ENCODE measurements around the gene ARHGAP8.
"Not testable (repeated sequence)": the region's sequence is repeated elsewhere in the genome, so short reads cannot be mapped to it uniquely, and the experiment has no call there.

ARHGAP8 gene

DNA sequence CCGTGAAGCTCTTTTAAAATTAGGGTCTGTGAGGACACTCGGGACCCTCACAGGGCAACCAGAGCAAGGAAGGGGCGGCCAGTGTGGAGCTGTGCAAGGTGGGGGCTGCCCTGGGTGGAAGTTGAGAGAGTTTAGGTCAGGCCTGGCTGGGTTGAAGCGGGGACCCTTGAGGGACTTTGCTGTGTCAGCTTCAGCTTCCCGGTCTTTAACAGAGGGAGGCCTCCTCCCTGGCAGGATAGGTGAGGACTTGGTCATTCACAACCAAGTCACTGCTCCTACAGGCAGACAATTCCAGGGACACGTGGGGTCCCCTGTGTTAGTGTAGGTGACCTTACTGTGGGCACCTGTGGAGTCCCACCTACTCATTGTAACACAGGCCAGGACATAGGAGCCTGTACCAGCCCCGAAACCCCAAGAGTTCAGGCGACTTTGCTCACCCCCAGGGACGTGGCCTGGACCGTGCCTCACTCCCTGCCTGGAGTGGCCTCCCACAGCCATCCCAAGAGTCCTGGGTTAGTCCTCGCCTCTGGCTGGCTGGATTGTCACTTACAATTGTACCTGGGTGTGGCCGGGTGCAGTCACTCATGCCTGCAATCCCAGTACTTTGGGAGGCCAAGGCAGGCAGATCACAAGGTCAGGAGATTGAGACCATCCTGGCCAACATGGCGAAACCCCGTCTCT is 18.8 kb upstream of the ARHGAP8 start:
- H3K36me3 ChIP-seq (ENCODE audit: control insufficient read depth in 2 of 2, insufficient read depth in 2 of 2, low read length in 2 of 2): no peaks in the 10 kb centered on the region
- H3K27me3 ChIP-seq (ENCODE audit: control insufficient read depth in 1 of 2, insufficient read depth in 2 of 2, low read length in 2 of 2): peaks cover 2 to 14% of the 10 kb centered on the region in 2 donors
- no peak overlapping the region for H3K9ac ChIP-seq (ENCODE audit: low read length in 2 of 2)
- no peak overlapping the region for H3K4me3 ChIP-seq (ENCODE audit: low read length in 2 of 2)
- H3K9me3 ChIP-seq (ENCODE audit: control insufficient read depth in 2 of 2, low read length in 2 of 2): no peaks in the 10 kb centered on the region
- peaks cover 12% of the 10 kb centered on the region for H3K4me1 ChIP-seq (ENCODE audit: control insufficient read depth, insufficient read depth, low read length)
- H3K27ac ChIP-seq (ENCODE audit: low read length): no peak overlapping the region

DNA sequence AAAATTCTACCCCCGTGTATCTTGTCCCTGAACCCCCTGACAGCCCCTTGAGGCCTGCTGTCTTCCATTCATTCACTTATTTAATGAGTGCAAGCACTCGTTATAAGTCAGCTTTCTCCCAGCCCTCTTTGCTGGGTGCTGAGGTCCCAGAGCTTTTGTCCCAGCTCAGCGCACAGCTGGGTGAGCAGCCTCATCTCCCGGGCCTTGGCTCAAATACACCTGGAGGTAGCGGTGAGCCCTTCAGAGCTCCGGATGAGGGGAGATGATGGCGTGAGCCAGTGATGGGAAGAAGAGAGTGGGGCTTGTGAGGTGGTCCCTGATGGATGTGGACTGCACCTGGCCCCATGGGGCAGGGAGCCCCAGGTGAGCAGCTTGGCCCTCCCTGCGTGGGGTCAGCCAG is 18.1 kb upstream of the ARHGAP8 start:
- Histone ChIP-seq H3K9me3 (ENCODE audit: control insufficient read depth in 2 of 2, low read length in 2 of 2) (no peaks in the 10 kb centered on the region), H3K27me3 (ENCODE audit: control insufficient read depth in 1 of 2, insufficient read depth in 2 of 2, low read length in 2 of 2) (peaks cover 4 to 14% of the 10 kb centered on the region in 2 donors), H3K36me3 (ENCODE audit: control insufficient read depth in 2 of 2, insufficient read depth in 2 of 2, low read length in 2 of 2) (no peaks in the 10 kb centered on the region), H3K9ac (ENCODE audit: low read length in 2 of 2) (no peak overlapping the region), H3K4me3 (ENCODE audit: low read length in 2 of 2) (no peak overlapping the region), H3K27ac (ENCODE audit: low read length) (no peak overlapping the region), H3K4me1 (ENCODE audit: control insufficient read depth, insufficient read depth, low read length) (peaks cover 6% of the 10 kb centered on the region)

DNA sequence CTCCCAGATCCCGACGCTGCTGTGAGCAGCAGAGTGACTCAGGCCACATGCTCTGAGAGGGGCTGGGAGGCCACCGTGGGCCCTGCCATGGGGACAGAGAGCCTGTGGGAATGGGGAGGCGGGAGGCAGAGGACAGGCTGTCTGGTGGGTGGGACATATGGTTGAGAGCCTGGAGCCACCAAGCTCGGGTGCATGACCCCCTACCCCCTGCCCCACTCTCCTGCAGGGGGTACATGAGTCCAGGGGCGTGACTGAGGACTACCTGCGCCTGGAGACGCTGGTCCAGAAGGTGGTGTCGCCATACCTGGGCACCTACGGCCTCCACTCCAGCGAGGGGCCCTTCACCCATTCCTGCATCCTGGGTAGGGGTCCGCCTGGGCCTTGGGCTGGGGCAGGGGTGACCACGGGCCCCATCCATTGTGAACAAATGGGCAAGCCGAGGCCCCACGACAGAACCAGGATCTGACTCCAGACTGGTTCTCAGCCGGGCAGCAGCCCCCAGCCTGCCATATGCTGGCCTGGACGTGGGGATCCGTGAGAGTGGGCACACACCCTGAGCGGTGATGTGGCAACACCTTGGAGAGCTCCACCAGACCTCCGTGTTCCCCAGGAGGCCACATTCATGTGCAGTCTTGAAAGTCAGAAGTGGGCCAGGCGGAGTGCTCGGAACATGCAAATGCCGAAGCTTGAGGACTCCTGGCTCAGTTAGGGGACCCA is 17.4 kb upstream of the ARHGAP8 start:
- Histone ChIP-seq H3K9me3 (ENCODE audit: control insufficient read depth in 2 of 2, low read length in 2 of 2) (no peaks in the 10 kb centered on the region), H3K9ac (ENCODE audit: low read length in 2 of 2) (no peak overlapping the region), H3K27me3 (ENCODE audit: control insufficient read depth in 1 of 2, insufficient read depth in 2 of 2, low read length in 2 of 2) (peaks cover 6 to 14% of the 10 kb centered on the region in 2 donors), H3K4me1 (ENCODE audit: control insufficient read depth, insufficient read depth, low read length) (no peaks in the 10 kb centered on the region), H3K27ac (ENCODE audit: low read length) (no peak overlapping the region), H3K4me3 (ENCODE audit: low read length in 2 of 2) (no peak overlapping the region), H3K36me3 (ENCODE audit: control insufficient read depth in 2 of 2, insufficient read depth in 2 of 2, low read length in 2 of 2) (no peaks in the 10 kb centered on the region)

DNA sequence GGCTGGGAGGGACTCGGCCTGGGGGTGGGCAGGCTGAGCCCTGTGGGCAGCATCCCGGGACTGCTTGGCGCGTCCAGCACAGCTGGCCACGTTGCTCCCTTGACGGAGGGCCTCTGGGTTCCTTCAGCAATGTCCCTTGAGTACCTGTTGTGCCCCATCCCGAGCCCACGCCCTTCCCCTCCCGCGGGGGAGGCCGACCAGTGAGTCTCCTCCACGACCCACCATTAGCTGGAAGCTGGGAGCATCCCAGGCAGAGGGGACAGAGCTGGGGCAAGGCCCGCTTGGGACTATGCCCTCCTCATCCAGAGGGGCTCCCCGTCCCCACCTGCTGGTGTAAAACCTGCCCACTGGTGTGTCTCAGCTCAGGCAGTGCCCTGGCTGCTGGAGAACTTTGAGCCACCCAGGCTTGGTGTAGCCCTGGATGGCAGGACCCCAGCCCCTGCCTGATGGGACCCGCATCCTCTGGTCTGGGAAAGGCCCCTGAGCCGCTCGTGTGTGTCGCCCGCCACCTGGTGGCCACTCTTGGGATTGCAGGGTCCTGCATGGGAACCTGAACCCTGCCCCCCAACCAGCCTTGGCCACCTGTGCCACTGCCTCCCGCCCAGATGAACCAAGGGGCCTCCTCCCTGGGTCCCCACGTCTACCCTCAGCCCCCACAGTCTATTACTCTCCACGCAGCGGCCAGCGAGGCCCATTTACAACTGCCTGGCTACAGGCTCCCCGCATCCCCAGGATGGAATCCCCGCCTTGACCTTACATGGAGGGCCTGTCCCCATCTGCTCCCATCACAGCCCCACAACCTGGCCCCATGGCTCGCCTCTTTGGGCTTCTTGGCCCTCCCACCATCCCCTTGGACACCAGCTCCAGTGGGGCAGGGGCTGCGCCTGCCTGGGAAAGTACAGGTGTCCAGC is 16.6 kb upstream of the ARHGAP8 start:
- Histone ChIP-seq H3K27ac (ENCODE audit: low read length) (no peak overlapping the region), H3K27me3 (ENCODE audit: control insufficient read depth in 1 of 2, insufficient read depth in 2 of 2, low read length in 2 of 2) (peaks cover 8 to 14% of the 10 kb centered on the region in 2 donors)

DNA sequence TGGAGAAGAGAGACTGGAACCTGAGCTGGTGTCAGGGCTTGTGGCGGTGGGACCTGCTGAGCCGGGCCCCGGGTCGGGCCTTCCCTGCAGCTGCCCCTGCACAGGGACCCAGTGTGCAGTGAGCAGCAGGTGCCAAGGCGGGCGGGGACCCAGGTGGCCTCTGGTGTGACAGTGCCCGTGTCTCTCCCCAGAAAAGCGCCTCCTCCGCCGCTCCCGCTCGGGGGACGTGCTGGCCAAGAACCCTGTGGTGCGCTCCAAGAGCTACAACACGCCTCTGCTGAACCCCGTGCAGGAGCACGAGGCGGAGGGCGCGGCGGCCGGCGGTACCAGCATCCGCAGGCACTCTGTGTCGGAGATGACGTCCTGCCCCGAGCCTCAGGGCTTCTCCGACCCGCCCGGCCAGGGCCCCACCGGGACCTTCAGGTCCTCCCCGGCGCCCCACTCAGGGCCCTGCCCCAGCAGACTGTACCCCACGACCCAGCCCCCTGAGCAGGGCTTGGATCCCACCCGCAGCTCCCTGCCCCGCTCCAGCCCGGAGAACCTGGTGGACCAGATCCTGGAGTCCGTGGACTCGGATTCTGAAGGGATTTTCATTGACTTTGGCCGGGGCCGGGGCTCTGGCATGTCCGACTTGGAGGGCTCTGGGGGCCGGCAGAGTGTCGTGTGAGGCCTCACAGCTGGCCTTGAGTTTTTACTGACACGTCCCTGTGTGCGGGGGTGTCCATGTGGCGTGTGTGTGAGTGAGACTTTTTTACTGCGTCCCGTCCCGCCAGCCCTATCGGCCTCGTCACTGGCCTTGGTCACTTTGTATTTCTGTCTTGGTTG is 15.6 kb upstream of the ARHGAP8 start:
- peaks cover 10 to 18% of the 10 kb centered on the region in 2 donors for H3K27me3 ChIP-seq (ENCODE audit: control insufficient read depth in 1 of 2, insufficient read depth in 2 of 2, low read length in 2 of 2)
- no peak overlapping the region for H3K9ac ChIP-seq (ENCODE audit: low read length in 2 of 2)
- H3K27ac ChIP-seq (ENCODE audit: low read length): no peak overlapping the region

More for the DNA sequence above, 16.6 kb upstream of the ARHGAP8 start:
- no peaks in the 10 kb centered on the region for H3K4me1 ChIP-seq (ENCODE audit: control insufficient read depth, insufficient read depth, low read length)
- no peak overlapping the region for H3K4me3 ChIP-seq (ENCODE audit: low read length in 2 of 2)
- H3K9me3 ChIP-seq (ENCODE audit: control insufficient read depth in 2 of 2, low read length in 2 of 2): no peaks in the 10 kb centered on the region
- no peak overlapping the region for H3K9ac ChIP-seq (ENCODE audit: low read length in 2 of 2)
- H3K36me3 ChIP-seq (ENCODE audit: control insufficient read depth in 2 of 2, insufficient read depth in 2 of 2, low read length in 2 of 2): no peaks in the 10 kb centered on the region

DNA sequence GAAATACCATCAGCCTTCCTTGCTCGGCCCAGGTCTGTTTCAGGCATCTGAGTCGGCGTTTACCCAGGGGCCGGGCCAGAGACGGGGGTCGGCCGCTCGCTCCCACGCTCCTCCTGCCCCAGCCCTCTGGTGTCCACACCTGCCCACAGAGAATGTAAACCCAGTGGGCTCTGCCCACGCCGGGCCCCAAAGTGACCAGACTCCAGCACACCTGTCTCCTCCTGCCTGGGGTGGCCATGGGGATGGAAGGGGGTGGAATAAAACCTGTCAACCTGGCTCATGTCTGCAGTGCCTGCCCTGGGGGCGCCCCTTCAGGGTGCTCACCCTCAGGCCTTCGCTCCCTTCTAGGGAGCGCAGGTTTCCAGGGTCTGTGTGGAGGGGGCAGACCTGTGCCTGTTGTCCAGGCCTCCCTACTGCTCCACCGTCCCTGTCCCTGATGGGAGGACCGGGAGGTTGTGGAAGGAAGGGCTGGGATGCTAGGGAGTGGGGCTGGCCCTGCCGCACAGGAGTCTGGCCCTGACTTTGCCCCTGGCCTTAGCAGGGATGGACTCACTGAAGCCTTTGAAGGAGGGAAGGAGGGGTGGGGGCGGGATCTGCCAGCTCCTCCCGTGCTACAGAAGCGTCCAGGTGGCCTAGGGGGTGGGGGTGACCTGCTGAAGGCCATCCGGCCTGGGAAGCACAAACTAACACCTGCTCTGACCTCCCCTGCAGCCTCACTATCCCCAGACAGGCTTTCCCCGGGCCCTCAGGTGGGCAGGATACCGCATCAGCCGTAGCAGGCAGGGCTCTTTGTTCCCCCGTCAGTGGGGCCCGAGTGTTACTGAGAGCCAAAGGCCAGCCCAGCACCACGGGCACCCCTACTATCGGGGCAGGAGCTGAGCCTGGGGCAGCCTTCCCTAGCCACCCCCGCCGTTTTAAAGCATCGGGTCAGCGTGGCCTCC is 14.7 kb upstream of the ARHGAP8 start:
- Histone ChIP-seq H3K9ac (ENCODE audit: low read length in 2 of 2) (no peak overlapping the region), H3K27me3 (ENCODE audit: control insufficient read depth in 1 of 2, insufficient read depth in 2 of 2, low read length in 2 of 2) (peaks cover 10 to 18% of the 10 kb centered on the region in 2 donors), H3K36me3 (ENCODE audit: control insufficient read depth in 2 of 2, insufficient read depth in 2 of 2, low read length in 2 of 2) (no peaks in the 10 kb centered on the region), H3K4me3 (ENCODE audit: low read length in 2 of 2) (no peak overlapping the region), H3K4me1 (ENCODE audit: control insufficient read depth, insufficient read depth, low read length) (no peaks in the 10 kb centered on the region), H3K27ac (ENCODE audit: low read length) (no peak overlapping the region), H3K9me3 (ENCODE audit: control insufficient read depth in 2 of 2, low read length in 2 of 2) (no peaks in the 10 kb centered on the region)

More for the DNA sequence above, 15.6 kb upstream of the ARHGAP8 start:
- Histone ChIP-seq H3K36me3 (ENCODE audit: control insufficient read depth in 2 of 2, insufficient read depth in 2 of 2, low read length in 2 of 2) (no peaks in the 10 kb centered on the region), H3K4me3 (ENCODE audit: low read length in 2 of 2) (no peak overlapping the region), H3K4me1 (ENCODE audit: control insufficient read depth, insufficient read depth, low read length) (no peaks in the 10 kb centered on the region), H3K9me3 (ENCODE audit: control insufficient read depth in 2 of 2, low read length in 2 of 2) (no peaks in the 10 kb centered on the region)

DNA sequence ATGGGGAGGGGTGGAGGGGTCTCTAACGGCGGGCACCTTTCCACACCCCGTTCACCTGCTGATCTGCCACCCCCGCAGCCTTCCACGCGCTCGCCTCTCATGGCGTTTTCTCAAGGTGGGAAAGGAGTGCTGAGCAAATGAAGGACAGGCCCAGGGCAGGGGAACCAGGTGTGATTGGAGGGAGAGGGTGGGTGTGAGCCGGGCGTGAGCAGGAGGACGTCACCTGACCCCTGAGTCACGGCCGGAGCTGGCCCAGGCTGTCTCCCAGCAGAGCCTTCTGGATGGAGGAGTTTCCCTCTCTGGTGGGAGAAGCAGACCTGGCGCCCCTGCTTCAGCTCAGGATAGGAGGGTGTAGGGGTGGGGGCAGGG is 14.0 kb upstream of the ARHGAP8 start:
- H3K27ac ChIP-seq (ENCODE audit: low read length): no peak overlapping the region
- no peaks in the 10 kb centered on the region for H3K36me3 ChIP-seq (ENCODE audit: control insufficient read depth in 2 of 2, insufficient read depth in 2 of 2, low read length in 2 of 2)
- no peaks in the 10 kb centered on the region for H3K4me1 ChIP-seq (ENCODE audit: control insufficient read depth, insufficient read depth, low read length)
- no peak overlapping the region for H3K9ac ChIP-seq (ENCODE audit: low read length in 2 of 2)
- peaks cover 14 to 18% of the 10 kb centered on the region in 2 donors for H3K27me3 ChIP-seq (ENCODE audit: control insufficient read depth in 1 of 2, insufficient read depth in 2 of 2, low read length in 2 of 2)
- H3K4me3 ChIP-seq (ENCODE audit: low read length in 2 of 2): no peak overlapping the region
- H3K9me3 ChIP-seq (ENCODE audit: control insufficient read depth in 2 of 2, low read length in 2 of 2): no peaks in the 10 kb centered on the region

DNA sequence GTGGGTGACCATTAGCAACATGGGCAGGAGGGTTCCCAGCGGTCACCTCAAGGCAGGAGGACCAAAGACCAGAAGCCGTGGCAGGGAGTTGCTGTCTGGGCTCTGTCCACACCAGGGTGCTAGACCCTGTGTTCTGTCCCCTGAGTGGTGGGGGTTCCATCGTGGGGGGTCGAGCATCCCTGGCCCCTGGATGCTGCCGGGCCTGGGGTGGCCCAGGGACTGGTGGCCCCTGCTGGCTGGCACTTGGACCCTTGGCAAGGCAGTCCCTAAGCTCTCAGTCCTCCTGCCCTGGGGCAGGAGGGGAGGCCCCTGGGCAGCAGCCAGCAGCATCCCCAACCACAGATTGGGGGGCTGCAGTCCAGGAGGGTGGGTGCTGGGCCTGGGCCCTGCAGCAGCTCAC is 13.4 kb upstream of the ARHGAP8 start:
- H3K9me3 ChIP-seq (ENCODE audit: control insufficient read depth in 2 of 2, low read length in 2 of 2): no peaks in the 10 kb centered on the region
- H3K36me3 ChIP-seq (ENCODE audit: control insufficient read depth in 2 of 2, insufficient read depth in 2 of 2, low read length in 2 of 2): no peaks in the 10 kb centered on the region
- H3K4me3 ChIP-seq (ENCODE audit: low read length in 2 of 2): no peak overlapping the region
- peaks cover 17 to 21% of the 10 kb centered on the region in 2 donors for H3K27me3 ChIP-seq (ENCODE audit: control insufficient read depth in 1 of 2, insufficient read depth in 2 of 2, low read length in 2 of 2)
- no peak overlapping the region for H3K27ac ChIP-seq (ENCODE audit: low read length)
- no peaks in the 10 kb centered on the region for H3K4me1 ChIP-seq (ENCODE audit: control insufficient read depth, insufficient read depth, low read length)
- no peak overlapping the region for H3K9ac ChIP-seq (ENCODE audit: low read length in 2 of 2)

DNA sequence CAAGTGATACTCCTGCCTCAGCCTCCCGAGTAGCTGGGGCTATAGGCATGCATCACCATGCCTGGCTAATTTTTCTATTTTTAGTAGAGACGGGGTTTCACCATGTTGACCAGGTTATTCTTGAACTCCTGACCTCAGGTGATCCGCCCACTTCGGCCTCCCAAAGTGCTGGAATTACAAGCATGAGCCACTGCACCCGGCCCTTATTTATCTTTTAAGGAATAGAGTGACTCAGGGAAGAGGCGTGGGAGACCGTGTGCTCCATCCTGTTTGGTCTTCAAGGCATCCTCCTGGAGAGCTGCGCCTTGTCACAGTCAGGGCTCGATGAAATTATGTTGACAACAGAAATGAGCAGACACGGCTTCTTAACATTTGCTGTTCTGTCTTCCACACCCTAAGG is 12.7 kb upstream of the ARHGAP8 start:
- not testable (repeated sequence) for H3K9ac ChIP-seq (ENCODE audit: low read length in 2 of 2); H3K4me1 ChIP-seq (ENCODE audit: control insufficient read depth, insufficient read depth, low read length); H3K9me3 ChIP-seq (ENCODE audit: control insufficient read depth in 2 of 2, low read length in 2 of 2); H3K36me3 ChIP-seq (ENCODE audit: control insufficient read depth in 2 of 2, insufficient read depth in 2 of 2, low read length in 2 of 2); H3K27ac ChIP-seq (ENCODE audit: low read length); H3K4me3 ChIP-seq (ENCODE audit: low read length in 2 of 2)
- H3K27me3 ChIP-seq (ENCODE audit: control insufficient read depth in 1 of 2, insufficient read depth in 2 of 2, low read length in 2 of 2): peaks cover 17 to 21% of the 10 kb centered on the region in 2 donors

All from stomach smooth muscle (tissue), 2 donors.